Renal cortical epithelial cell (primary cell): Measurements from ENCODE around the gene FRAT2. TPM values are rescaled to one million over a fixed set of nuclear protein-coding genes. Genes with fewer than 3 reads are reported as not detected.

Source experiments
- DNase-seq: peaks from one replicate; pipeline ENCODE4 v3.0.0-alpha.2; 2011; ENCODE audit warnings: low read depth
- total RNA-seq: library from RNA; depleted of rRNA; stranded (reverse); fragments of >200 nt; gene quantifications from 2 replicates; pipeline ENCODE4 v1.2.3, GENCODE V29; 2014

Gene FRAT2, protein sequence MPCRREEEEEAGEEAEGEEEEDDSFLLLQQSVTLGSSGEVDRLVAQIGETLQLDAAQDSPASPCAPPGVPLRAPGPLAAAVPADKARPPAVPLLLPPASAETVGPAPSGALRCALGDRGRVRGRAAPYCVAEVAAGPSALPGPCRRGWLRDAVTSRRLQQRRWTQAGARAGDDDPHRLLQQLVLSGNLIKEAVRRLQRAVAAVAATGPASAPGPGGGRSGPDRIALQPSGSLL
- total RNA-seq, result 7.8 and 15.0 TPM in 2 replicates

GRCh38 chr10:97334370-97335175 is at the start of gene FRAT2:
Gene FRAT2, minus strand, starts transcription at chr10:97334729. Its CDS starts 157 bp downstream, at chr10:97334572.
- peak; percentile 62 for DNase-seq

DNA sequence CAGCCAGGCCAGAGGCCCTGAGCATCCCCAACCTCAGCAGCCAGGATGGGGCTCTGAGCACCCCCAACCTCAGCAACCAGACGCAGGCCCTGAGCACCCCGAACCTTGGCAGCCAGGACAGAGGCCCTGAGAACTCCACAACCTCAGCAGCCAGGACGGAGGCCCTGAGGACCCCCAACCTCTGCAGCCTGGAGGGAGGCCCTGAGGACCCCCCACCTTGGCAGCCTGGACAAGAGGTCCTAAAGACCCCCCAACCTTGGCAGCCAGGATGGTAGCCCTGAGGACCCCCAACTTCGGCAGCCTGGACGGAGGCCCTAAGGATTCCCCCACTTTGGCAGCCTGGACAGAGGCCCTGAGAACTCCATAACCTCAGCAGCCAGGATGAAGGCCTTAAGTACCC is 49.6 kb upstream of the FRAT2 start:
- no peak for DNase-seq

DNA sequence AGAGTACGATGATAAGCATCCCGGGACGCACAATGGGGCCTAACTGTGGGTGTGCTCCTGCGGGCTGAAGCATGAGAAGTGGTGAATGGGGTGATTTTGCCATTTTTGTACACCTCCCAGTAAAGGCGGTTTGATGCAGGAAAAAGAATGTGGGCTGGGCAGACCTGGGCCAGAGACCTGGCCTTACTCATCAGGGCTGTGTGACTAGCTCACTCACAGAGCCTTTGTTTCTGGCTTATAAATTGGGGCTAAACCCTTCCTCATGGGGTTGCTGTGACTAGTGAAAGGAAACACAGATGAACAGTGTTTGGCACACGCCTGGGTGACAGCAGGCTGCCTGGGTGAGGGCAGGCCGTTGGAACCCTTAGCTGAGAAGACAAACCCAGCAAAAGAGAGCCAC is 48.6 kb upstream of the FRAT2 start:
- DNase-seq, result no peak

DNA sequence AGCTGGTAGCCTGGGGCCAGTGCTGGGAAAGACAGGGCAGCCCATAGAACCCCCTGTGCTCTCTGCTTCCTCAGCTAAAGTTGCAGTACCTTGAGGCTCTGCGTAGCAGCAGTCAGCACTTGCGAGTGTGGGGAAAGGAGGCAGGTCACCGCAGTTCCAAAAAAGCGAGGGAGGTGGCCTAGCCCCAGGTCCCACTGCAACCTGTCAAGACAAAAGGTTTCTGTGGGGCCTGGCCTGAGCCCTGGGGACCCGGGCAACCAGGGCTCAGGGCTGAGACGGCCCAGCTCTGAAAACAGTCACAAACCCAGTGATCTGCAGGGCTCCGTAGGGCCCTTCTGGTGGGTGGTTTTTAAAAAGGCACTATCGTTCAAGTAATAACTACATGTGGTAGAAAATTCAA is 47.1 kb upstream of the FRAT2 start:
- no peak for DNase-seq

- no peak for DNase-seq
Measured at GRCh38 chr10:97380516-97380915, 46.0 kb upstream of the FRAT2 start.

GRCh38 chr10:97378933-97379921 is 44.7 kb upstream of the FRAT2 start:
- DNase-seq, result no peak

DNA sequence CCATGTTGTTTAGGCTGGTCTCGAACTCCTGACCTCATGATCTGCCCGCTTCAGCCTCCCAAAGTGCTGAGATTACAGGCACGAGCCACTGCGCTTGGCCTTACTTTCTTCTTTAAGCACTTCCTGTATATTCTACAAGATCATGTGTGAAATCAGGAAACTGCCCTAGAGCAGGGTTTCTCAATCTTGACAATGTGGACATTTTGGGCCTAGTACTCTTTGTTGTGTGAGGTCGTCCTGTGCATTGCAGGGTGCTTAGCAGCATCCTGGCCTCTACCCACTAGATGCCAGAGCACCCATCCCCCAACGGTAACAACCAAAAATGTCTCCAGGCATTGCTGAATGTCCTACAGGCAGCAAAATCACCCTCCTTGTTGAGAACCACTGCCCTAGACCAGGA is 41.9 kb upstream of the FRAT2 start:
- no peak for DNase-seq

DNA sequence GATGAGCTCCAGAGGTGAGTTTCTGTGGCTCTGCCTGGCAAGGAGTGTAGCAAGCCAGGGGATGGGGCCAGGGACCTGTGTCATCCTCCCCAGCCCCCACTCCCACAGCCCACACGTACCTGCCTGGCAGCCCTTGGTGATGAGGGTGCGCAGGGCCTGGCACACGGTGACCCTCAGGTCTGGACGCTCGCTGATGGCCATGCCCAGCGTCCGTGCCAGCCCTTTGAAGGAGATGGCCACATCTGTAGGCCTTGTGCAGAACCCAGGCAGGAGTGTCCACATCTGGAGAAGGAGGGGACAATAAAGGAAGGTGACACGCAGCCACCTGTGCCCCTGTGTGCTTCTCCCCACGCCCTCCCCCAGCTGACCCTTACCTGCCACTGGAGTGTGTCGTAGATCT is 38.9 kb upstream of the FRAT2 start:
- no peak for DNase-seq

DNA sequence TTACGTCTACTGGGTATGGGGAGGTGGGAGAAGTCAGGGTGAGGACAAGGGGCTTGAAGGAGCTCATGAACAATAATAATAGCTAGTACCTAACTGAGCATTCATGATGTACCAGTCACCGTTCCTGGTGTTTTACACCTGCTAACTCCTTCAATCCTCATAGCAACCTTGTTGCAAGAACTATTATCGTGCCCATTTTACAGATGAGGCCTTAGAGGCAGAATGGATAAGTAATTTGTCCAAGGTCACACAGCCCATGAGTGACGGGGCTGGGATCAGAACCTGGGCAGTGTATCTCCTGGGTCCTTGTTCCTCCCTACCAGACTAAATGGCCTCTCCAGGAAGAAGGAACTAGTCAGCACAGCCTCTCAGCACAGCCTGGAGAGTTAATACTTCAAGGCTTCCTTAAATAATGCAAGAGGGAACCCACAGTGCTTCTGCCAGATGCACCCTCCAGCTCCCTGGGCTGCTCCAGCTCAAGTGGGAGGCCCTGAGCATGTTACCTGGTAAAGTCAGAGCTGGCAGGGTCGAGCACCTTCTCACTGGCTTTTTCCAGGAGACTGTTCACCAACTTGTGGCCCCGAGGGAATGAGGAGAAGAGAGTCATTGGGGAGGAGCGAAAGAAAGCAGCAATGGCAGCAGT is 37.8 kb upstream of the FRAT2 start:
- no peak for DNase-seq

GRCh38 chr10:97371696-97372095 is 37.2 kb upstream of the FRAT2 start:
- DNase-seq, result no peak

DNA sequence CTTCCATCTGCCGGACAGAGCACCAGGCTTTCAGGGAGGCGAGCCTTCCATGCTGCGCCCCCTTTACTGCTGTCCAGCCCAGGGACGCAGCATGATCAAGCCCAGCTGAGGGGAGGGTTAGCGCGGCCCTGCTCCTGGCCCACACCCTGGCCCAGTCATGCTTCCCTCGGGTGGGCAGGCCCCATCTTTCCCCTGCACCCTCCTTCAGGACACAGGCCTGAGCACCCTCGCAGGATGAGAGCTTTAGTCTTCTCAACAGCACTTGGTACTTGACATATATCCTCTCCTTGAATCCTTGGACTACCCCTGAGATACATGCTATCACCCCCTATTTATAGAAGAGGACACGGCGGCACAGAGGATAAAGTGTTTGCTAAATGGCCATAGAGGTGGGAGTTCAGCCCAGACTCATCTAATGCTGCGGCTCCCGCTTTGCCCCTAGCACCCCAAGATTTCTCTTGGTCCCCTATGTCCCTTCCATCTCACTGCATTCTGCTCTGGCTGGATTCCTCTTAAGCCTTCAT is 32.7 kb upstream of the FRAT2 start:
- DNase-seq, result no peak

DNA sequence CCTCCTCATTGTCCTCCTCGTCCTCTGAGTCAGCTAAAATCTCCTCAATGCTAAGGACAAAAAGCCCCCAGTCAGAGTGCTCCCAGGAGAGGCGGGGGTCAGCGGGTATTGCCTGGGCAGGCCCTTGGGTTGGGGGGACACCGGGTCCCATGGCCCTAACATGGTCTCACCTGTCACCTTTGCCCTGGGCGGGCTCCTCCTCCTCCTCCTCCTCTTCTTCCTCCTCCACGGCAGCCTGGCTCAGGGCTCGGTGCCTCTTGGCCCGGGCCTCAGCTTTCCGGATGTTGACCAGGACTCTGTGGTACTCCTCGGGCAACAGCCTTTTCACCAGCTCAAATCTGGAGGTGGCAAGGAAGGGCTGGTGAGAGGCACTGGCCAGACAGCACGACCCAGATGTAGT is 32.0 kb upstream of the FRAT2 start:
- no peak for DNase-seq

DNA sequence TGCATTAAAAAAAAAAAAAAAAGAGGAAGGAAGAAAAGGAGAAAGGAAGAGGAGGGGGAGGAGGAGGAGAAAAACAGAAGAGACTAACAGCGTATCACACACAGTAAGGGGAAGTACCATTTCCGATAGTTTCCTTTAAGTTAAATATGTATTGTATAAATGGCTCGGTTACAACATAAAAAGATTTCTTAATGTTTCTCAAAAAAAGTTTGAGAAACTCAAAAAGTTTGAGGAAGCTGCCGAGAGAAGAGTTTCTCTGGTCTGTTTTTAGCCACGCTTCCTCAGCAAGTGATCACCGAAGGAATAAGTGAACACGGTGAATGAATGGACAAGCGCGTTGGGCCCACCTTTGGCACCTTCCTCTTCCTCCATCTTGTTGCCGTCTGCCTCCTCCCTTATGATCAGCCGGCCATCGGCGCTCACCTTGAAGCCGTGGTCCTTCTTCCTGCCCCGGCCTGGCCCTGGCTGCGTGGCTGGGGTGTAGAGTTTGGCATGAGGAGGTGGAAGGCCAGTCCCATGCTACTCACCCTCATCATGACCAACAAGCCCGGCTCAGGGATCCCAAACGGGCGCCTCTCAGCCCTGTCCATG is 31.3 kb upstream of the FRAT2 start:
- no peak for DNase-seq

GRCh38 chr10:97363071-97363470 is 28.5 kb upstream of the FRAT2 start:
- no peak for DNase-seq

- no peak for DNase-seq
Measured at GRCh38 chr10:97362310-97363033, 27.9 kb upstream of the FRAT2 start.

DNA sequence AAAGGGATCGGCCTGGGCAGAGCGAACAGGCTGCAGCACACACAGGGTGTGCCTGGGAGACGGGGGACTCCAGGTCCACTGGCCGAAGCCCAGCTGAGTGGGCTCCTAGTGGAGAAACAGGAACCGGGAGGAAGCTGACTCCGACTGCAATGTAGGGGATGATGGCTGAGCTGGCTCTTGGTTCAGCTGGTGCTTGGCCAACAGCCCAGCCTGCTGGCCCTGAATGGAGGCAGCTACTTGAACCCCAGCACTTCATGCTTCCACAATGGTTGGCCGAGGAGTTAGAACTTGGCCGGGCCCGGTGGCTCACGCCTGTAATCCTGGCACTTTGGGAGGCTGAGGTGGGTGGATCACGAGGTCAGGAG is 27.0 kb upstream of the FRAT2 start:
- no peak for DNase-seq

GRCh38 chr10:97360705-97361536 is 26.4 kb upstream of the FRAT2 start:
- DNase-seq, result no peak

- DNase-seq, result no peak
Measured at GRCh38 chr10:97358781-97359180, 24.3 kb upstream of the FRAT2 start.

GRCh38 chr10:97358349-97358748 is 23.8 kb upstream of the FRAT2 start:
- DNase-seq, result no peak

DNA sequence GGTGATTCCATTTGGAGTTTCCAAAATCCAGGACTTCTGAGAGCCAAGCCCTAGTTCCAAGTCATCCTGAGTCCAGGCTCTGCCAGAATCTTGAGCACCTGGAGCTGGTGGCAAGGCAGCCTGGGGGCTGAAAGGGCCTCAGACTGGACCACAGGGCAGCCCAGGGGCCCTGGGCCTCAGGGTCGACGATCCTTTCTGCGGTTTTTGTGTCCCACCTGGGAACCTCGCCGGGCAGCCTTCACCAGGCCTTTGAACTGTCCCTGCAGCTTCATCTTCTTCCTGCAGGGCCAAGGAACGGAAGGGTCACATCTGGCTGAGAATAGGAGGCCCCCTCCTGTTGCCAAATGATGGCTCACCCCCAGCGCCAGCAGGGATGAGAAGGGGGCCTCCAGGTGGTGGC is 22.4 kb upstream of the FRAT2 start:
- DNase-seq, result no peak
